GM21786 (cell line): ENCODE data around the gene CLEC6A.
"Not testable (repeated sequence)": the region's sequence is repeated elsewhere in the genome, so short reads cannot be mapped to it uniquely, and the experiment has no call there.

Experiments
- ATAC-seq: cut with Tn5 transposase; IDR thresholded peaks from one replicate; pipeline ENCODE4 v1.9.1; 2021; ENCODE audit not compliant: unreplicated experiment

CLEC6A gene

DNA sequence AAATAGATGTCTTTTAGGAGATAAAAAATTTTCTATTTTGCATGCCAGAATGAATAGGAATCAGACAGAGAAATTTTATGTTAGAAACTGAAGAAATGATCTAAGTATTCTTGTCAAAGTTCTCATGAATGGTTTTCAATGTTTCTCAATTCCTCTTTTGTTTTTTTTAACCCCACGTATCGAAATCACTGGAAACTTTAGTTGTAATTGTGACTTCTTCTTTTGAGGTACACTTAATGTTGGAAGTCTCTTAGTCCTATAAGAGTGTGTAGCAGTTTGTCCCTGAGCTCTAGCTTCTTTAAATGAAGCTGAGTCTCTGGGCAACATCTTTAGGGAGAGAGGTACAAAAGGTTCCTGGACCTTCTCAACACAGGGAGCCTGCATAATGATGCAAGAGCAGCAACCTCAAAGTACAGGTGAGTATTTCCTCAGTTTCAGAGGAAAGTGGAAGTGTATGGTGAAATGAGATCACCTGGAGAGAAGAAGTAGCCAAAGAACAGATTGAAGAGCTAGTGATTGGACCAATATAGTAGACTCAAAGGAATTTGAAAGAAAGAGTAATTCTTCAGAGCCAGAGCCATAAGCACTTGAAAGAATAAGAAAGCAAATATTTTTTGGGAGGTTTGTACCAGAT is at the start of gene CLEC6A:
Gene CLEC6A, plus strand, starts transcription at position 236 of the 634 bp plus-strand sequence. Its CDS starts 150 bp downstream, at position 386.
- ATAC-seq, result no peak

DNA sequence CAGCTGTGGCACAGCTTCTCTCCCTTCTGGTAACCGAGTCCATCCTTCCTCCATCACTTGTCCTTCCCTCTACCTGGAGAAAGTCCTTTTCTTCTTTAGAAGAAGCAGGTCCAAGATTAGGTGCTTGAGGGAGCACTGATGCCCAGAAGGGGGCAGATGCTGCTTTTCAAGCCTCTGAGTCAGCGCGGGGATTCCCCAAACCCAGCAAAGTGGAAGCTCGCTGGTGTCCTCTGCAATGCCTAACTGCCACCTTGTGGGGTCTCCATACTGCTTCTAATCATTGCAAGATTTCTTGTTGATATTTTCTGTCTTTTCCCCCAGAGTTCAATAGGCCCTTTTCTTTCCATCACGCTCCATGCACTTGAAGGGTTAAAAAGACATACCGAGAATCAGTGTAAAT is 36.2 kb upstream of the CLEC6A start:
- ATAC-seq, result not testable (repeated sequence)

DNA sequence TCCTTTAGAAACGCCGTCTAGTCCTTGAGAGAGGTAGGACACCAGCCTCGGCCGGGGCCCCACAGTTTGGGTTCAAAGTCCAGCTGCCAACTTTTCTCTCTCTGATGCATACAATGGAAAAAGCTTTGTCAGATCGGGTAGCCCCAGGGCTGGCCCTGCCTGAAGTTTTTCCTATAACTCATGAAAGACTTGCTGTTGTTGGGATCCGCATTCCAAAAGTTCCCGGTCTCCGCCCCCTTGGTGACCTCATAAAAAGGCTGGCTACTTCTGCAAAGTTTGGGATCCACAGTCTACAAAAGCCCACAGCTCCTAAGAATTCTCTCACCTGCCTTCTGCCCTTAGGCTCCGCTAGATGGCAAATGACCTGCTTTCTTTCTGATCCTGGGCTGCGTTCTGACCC is 35.3 kb upstream of the CLEC6A start:
- no peak for ATAC-seq

DNA sequence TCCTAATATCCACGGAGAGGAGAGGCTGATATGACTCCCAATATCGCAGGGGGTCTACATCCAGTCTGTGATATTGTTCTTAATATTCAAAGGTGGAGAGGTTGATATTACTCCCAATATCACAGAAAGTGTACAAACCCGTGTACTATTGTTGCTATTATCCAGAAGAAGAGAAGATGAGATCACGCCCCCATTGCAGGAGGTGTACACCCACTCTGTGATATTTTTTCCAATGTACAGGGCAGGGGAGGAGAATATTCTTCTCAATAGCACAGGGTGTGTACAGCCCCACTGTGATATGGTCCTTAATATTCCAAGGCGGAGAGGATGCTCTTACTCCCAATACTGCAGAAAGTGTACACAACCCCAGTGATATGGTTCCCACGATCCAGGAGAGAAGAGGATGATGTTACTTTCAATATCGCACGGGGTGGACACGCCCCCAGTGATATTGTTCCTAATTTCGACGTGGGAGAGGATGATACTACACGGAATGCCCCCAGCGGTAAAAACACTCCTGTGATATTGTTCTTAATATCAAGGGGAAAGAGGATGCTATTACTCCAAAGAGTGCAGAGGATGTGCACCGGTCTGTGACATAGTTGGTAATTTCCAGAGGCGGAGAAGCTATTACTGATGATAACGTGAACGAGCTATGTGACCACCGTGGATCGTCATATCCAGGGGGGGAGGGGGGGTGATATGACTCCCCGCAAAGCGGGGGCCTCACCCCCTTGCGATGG is 11.1 kb upstream of the CLEC6A start:
- not testable (repeated sequence) for ATAC-seq

DNA sequence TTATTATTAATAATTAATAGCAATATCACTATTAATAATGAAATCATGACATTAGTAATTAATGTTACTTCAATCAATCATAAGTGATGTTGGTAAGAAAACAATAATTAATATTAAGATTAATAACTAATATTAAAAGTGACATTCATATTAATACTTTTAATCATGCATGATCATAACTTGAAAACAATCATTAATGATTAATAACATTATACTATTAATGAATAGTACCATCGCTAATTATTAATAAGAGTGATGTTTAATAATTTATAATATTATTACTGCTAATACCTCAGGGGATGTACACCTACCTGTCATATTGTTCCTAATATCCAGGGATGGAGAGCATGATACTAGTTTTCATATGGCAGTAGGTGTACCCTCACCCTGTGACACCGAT is 10.0 kb upstream of the CLEC6A start:
- ATAC-seq, result no peak

DNA sequence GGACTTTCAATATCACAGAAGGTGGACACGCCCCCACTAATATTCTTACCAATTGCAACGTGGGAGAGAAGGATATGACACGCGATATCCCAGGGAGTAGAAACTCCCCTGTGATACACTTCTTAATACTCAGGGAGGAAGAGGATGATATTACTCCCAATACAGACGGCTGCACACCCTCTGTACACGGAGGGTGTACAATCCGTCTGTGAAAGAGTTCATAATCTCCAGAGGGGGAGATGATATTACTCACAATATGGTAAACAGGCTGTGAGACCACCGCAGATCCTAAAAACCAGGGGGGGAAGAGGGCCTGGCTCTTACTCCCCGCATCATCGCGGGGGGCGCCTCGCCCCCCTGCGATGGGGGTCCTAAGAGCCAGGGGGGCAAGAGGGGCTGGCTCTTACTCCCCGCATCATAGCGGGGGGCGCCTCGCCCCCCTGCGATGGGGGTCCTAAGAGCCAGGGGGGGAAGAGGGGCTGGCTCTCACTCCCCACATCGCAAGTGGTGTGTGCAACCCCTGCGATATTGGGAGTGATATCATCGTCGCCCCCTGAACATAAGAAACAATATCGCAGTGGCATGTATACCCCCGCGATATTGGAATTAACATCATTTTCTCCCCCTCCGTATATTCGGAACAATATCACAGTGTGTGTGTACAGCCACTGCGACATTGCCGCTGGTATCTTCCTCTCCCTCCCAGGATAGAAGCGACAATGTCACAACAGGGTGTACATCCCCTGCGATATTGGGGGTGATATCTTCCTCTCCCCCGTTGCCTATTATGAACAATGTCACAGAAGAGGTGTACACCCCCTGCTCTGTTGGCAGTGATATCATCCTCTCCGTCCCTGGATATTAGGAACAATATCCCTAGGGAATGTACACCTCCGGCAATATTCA is 8.9 kb upstream of the CLEC6A start:
- no peak for ATAC-seq

DNA sequence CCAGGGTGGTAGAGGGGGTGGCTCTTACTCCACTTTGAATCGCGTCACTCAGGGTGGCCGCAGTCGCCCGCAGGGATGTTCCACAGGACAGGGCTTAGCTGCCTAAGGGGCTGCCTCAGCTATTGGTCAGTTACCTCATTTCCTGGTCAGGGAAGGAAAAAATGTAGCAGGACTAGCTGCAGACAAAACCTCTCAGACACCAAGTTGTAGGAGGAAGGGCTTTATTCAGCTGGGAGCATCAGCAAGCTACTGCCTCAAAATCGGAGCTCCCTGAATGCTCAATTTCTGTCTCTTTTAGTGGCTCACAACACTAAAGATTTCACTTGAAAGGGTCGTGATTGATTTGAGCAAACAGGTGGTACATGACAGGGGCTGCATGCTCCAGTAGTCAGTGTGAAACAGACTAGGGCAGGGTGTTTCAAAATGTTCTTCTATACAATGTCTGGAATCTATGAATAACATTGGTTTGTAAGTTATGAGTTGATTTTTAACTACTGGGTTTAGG is 6.4 kb upstream of the CLEC6A start:
- ATAC-seq, result no peak

DNA sequence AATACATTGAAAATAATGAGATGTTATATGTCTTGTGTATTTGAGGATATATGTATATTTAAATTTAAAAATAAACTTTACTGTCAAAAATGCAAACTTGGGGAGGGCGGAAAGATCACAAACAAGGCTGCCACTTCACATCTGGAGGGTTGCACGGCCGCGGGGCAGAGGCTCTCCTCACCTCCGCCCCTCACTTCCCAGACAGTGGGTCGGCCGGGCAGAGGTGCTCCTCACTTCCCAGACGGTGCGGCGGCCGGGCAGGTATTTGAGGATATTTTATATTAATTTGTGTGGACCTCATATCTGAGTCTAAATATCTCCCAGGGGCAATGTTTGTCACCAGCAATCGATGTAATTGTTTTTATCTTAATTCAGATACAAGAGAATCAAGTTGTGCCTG is 3.7 kb upstream of the CLEC6A start:
- no peak for ATAC-seq

DNA sequence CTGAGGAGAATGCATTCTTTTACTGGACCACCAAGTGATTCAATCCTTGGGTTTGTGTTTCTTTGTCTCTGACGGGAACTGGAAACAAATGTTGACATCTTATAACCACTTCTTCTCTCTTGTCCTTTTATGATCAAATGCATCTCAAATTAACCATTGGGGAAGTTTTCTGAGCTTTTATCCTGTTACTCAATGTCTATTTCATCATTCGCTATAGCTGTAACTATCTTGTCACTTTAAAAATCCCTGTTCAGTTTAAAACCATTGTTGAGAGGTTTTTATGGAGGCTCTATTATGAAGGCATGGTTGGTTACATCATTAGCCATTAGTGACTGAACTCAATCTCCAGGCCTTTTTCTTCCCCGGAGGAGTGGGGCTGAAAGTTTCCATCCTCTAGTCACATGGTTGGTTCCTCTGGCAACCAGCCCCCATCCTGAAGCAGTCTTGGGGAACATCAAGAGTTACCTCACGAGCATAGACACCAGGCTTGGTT is 2.7 kb upstream of the CLEC6A start:
- no peak for ATAC-seq

DNA sequence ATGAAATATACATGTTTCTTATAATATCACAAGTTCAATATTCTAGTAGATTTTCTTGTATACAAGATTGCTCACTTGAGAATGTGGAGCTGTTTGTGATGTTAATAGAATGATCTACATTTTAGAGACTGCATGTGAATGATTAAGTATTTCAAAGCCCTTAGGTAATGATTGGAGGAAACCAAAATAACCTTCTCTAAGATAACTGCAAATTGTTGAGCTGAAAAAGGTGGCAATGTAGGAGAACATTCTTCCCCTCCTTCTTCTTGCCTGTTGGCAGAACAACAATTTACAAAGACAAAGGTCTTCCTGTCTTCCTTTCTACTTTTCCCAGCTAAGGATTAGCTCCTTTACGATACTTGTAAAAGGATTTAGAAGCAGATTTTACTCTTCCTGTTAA is 2.0 kb upstream of the CLEC6A start:
- ATAC-seq, result no peak

DNA sequence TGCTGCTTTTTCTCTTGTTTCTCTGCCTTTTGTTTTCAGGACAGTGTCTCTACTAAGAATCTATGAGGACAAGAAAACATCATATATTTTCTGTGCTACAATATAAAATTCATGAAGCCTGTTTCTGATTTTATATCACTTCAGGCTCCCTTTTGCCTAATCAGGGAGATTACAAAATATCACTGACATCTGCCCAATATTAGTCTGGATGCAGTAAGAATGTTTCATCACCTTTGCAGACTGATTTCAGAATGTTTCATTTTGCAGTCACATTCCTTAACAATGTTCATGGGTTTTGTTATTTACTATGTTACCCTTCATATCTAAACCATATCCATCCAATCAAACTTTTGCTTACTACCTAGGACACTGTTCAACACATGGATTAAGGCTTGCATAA is 491 bp upstream of the CLEC6A start:
- no peak for ATAC-seq

DNA sequence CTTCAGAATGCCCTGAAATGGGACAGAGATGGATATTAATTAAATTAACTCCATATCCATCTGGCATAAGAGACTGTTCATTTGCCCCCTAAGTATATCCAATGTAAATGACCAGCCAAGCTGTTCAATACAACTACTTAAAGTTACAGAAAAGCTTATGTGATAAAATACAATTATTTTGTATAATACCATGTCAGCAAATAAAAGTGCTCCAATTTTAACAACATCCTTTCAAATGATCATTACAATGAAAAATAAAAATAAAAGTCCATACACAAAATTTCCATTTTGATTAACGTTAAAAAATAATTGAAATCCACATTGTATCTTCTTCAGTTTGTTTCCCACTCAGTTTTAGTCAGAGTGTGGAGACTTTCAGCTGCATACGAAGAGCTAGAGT is 5.7 kb downstream of the CLEC6A start:
- no peak for ATAC-seq

DNA sequence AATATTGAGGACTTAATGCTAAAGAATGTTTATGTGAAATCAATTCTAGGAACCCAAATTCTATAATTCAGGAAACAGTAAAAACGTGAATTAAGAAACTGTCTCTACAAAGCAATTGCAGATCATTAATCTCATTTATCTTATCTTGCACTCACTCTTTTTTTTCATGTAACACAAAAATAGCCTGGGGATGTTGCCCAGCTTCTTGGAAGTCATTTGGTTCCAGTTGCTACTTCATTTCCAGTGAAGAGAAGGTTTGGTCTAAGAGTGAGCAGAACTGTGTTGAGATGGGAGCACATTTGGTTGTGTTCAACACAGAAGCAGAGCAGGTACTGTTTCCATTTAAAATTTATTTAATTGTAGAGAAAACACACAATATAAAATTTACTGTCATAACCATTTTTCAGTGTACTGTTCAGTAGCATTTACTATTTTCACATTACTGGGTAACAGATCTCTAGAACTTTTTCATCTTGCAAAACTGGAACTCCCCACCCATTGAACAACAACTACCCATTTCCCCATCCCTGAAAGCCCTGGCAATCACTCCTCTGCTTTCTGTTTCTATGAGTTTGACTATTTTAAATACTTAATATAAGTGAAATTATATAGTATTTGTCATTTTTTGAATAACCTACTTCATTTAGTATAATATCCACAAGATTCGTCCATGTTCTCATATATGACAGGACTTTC is 9.7 kb downstream of the CLEC6A start:
- ATAC-seq, result no peak

DNA sequence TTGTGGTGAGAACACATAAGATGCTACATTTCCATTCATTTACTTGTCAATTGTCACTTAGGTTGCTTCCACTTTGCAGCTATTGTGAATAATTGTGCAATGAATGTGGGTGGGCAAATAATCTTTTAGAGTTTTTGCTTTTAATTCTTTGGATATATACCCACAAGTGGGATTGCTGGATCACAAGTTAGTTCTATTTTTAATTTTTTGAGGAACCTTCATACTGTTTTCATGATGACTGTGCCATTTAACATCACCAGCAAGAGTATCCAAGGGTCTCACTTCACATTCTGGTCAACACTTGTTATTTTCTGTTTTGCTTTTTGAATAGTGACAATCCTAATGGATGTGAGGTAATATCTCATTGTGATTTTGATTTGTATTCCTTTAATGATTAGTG is 10.5 kb downstream of the CLEC6A start:
- no peak for ATAC-seq

DNA sequence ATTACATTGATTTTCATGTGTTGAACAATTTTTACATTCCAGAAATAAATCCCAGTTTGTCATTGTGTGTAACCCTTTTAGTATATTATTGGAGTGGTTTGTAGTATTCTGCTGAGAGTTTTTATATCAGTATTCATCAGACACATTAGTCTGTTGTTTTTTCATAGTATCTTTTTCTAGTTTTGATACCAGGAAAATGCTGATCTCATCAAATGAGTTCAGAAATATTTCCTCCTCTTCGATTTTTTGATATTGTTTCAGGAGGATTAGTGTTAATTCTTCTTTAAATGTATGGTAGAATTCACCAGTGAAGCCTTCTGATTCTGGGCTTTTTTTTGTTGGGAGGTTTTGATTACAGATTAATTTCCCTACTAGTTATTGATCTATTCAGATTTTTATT is 15.3 kb downstream of the CLEC6A start:
- no peak for ATAC-seq

DNA sequence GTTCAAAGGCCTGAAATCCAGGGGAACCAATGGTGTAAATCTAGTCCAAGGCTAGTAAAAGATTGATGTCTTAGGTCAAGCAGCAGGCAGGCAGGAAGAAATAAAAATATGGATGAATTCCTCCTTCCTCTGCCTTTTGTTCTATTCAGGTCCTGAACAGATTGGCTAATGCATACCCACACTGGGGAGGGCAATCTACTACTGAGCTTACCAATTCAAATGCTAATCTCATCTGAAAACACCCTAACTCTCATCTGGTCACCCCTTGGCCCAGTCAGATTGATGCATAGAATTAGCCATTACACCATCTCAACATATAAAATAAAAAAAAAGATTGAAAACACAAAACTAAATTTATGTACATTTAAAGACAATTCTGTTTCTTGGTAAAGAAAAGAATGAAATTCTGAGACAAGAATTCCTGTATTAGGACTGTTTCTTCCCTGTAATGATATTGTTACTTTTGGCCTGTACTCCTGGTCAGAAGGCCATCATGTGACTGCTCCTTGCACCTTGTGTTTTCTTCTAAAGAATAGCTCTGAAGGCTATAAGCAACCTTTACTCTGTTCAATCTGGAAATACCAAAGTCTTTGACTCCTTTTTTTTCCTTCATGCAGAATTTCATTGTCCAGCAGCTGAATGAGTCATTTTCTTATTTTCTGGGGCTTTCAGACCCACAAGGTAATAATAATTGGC is 19.9 kb downstream of the CLEC6A start:
- no peak for ATAC-seq

DNA sequence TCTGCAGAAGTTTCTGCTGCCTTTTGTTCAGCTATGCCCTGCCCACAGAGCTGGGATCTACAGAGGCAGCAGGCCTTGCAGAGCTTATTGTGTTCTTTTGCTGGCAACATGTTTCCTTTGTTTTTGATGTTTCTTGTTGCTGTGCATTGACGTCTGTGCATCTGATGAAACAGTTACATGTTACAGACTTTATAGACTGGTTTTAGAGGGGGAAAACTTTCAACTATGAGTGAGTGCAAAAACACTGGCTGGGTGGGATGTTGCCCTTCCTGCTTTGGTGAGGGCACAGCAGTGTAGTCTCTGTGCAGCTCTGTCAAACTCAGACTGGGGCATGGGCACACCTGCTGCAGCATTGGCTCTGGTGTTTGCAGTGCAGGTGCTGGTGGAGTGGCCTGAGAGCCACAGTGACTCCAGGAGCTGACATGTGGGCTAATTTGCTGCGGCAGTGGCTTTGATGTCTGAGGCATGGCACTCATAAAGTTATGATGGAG is 26.9 kb downstream of the CLEC6A start:
- ATAC-seq, result no peak

DNA sequence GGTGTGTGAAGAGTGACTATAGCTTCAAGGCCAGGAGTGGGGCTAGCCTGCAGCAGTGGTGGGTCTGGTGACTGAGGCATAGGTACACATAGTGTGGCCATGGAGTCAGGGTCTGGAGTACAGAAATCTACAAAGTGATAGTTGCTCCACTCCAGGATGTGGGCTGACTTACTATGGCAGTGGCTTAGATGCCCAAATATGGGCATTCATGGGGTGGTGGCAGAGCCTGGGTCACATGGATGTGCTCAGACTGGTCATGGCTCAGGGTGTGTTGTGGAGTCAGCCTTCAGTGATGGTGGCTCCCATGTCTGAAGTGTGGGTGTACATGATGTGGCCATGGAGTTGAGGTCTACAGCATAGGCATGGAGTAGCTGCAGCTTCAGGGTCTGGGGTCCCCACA is 27.3 kb downstream of the CLEC6A start:
- ATAC-seq, result no peak

DNA sequence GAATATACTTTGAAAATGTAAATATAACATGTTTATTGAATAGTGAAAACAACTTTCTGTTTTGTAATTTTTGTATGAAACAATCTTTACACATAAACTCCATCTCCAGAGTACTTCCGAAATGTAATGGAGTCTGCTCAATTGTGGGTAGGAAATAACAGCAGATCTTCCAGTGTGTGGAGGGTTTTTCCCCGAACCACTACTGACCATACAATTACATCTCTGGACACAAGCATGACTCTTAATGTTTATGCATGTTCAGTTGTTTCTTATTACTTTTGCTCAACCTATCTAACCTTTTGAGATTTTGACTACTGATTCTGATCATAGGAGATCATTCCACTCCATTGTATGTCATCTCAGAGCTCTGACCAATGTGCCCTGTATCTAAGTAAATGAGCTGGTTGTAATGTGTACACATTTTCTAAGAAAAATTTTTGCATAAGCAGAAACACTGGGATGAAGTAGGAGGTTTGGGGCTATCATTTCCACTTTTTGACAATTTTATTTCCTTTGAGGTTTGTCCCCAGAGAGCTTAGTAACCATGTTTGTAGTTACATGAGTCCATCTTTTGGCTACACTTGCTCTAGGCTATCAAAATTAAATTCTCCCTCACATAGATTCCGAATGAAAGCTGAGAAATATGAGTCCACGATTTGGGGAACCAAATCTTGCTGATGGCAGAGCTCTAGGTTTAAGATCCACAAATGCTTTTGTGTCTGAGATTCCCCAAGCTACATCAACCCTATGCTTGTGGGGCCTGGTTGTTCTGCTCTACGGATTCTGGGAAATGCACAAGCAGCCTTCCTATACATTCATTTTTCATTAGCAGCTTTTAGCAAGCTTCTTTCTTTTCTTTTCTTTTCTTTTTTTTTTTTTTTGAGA is 36.1 kb downstream of the CLEC6A start:
- ATAC-seq, result no peak
